Vagina (tissue), 2 donors: ENCODE measurements around the gene HRCT1. TPM values are rescaled to one million over a fixed set of nuclear protein-coding genes. Genes with fewer than 3 reads are reported as not detected.
A peak's percentile ranks its signal among the peaks of the same experiment; 100 is the strongest.

Source experiments
- DNase-seq, 2 donors: peaks; one replicate each; pipeline ENCODE4 v3.0.0-alpha.2; 2017; ENCODE audit errors: extremely low spot score in 2 of 2
- H3K27ac ChIP-seq: fragments of 200-600 bp; sonication (generic); one replicate; pipeline ENCODE4 v1.5.1; 2019
- H3K27me3 ChIP-seq: fragments of 200-600 bp; sonication (generic); one replicate; pipeline ENCODE4 v1.5.1; 2019
- H3K36me3 ChIP-seq, 2 donors: fragments of 200-600 bp; sonication (generic); one replicate each; pipeline ENCODE4 v1.5.1; 2017 to 2019
- H3K4me1 ChIP-seq: fragments of 200-600 bp; sonication (generic); one replicate; pipeline ENCODE4 v1.5.1; 2019
- H3K4me3 ChIP-seq, 2 donors: fragments of 200-600 bp; sonication (generic); 1 replicate in 1 of 2; 2 replicates in 1 of 2; pipeline ENCODE4 v1.5.1; 2016 to 2019
- H3K9me3 ChIP-seq: fragments of 200-600 bp; sonication (generic); one replicate; pipeline ENCODE4 v1.5.1; 2019
- POLR2A ChIP-seq, 2 donors: fragments of 450-650 bp; IDR thresholded peaks; one replicate each; pipeline ENCODE4 v1.6.1; 2017; ENCODE audit warnings: antibody characterized with exemption in 2 of 2, mild to moderate bottlenecking in 2 of 2, moderate library complexity in 2 of 2
- POLR2AphosphoS5 ChIP-seq, 2 donors: sonication (generic); formaldehyde crosslinking; IDR thresholded peaks; one replicate each; pipeline ENCODE4 v1.9.0; 2017; ENCODE audit warnings: antibody characterized with exemption in 2 of 2, mild to moderate bottlenecking in 2 of 2, low read depth in 1 of 2; ENCODE audit not compliant: insufficient read depth in 1 of 2
- intact Hi-C: fragments of 100-400 bp; cut with DNase I; formaldehyde crosslinking; loops from one replicate; pipeline ENCODE4 v1.15.1; 2023
- total RNA-seq: library from RNA; depleted of rRNA; stranded (reverse); fragments of >200 nt; gene quantifications from one replicate; pipeline ENCODE4 v1.2.3, GENCODE V29; 2016
- TF ChIP-seq, protein P1 (sequence below), 3 experiments: fragments of 450-650 bp in 2 of 3; fragments of 200-600 bp in 1 of 3; sonication (generic) in 1 of 3; IDR thresholded peaks; one replicate each; pipeline ENCODE4 v1.5.1; 2017 to 2019; ENCODE audit warnings: antibody characterized with exemption in 3 of 3, mild to moderate bottlenecking in 2 of 3, moderate library complexity in 2 of 3

HRCT1 gene
- 5.4 TPM for total RNA-seq

DNA sequence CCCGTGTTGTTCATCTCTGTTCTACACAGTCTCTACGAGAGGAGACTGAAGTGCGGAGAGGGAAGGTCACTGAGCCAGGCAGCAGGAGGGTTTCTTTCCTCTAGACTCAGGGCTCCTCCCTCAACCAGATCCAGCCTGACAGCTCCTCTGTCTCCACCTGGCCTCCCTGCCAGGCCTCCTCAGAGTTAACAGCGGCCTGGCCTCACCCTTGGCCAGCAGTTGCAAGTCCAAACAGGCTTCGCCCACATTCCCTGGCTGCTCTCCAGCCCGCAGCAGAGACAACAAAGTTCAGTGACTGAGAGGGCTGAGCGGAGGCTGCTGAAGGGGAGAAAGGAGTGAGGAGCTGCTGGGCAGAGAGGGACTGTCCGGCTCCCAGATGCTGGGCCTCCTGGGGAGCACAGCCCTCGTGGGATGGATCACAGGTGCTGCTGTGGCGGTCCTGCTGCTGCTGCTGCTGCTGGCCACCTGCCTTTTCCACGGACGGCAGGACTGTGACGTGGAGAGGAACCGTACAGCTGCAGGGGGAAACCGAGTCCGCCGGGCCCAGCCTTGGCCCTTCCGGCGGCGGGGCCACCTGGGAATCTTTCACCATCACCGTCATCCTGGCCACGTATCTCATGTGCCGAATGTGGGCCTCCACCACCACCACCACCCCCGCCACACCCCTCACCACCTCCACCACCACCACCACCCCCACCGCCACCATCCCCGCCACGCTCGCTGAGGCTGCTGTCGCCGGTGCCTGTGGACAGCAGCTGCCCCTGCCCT is at the start of gene HRCT1:
TSS of gene HRCT1 (plus strand) at position 291 of the 768 bp plus-strand sequence. CDS start at position 377, 86 bp downstream.
- no peaks in the 10 kb centered on the region for H3K36me3 ChIP-seq
- H3K9me3 ChIP-seq, result no peaks in the 10 kb centered on the region
- peak within 1 kb of the TSS; percentile 97 for H3K27ac ChIP-seq
- TF ChIP-seq, protein P1, sequence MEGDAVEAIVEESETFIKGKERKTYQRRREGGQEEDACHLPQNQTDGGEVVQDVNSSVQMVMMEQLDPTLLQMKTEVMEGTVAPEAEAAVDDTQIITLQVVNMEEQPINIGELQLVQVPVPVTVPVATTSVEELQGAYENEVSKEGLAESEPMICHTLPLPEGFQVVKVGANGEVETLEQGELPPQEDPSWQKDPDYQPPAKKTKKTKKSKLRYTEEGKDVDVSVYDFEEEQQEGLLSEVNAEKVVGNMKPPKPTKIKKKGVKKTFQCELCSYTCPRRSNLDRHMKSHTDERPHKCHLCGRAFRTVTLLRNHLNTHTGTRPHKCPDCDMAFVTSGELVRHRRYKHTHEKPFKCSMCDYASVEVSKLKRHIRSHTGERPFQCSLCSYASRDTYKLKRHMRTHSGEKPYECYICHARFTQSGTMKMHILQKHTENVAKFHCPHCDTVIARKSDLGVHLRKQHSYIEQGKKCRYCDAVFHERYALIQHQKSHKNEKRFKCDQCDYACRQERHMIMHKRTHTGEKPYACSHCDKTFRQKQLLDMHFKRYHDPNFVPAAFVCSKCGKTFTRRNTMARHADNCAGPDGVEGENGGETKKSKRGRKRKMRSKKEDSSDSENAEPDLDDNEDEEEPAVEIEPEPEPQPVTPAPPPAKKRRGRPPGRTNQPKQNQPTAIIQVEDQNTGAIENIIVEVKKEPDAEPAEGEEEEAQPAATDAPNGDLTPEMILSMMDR (IDR thresholded peaks at IDR 0.05), result no peak
- peak; percentile 79 to 80 for TF ChIP-seq POLR2AphosphoS5 (IDR thresholded peaks at IDR 0.05; ENCODE audit: insufficient read depth in 1 of 2, low read depth in 1 of 2)
- intact Hi-C loops, result loop anchor here (5.0 kb wide), 1 partner anchor 41 kb away; no protein-coding TSS in a partner anchor
- H3K4me1 ChIP-seq, result peaks cover 70% of the 10 kb centered on the region
- no peaks in the 10 kb centered on the region for H3K27me3 ChIP-seq
- H3K4me3 ChIP-seq, result peak within 1 kb of the TSS; percentile 21 to 31
- peak in 1 of 2 donors; percentile 95 for DNase-seq

DNA sequence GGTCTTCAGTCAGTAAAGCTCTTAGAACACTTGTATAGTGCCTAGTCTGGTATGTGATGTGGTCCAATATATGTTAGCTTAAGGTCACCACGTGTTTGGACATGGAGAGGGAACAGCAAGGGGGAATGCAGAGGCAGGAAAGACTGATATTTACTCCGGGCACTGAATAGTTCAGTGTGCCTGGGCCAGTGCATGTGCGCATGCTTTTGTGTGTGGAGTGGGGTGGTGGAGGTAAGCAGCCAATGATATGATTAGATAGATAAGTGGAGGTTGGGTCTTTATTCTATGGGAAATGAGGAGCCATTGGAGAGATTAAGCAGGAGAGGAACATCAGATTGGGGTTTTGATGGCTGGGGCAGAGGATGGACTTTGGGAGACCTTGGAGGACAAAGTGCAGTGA is 49.8 kb upstream of the HRCT1 start:
- Histone ChIP-seq H3K9me3 (no peaks in the 10 kb centered on the region), H3K36me3 (no peaks in the 10 kb centered on the region), H3K27me3 (no peaks in the 10 kb centered on the region), H3K27ac (no peak overlapping the region), H3K4me3 (no peak overlapping the region), H3K4me1 (peaks cover 13% of the 10 kb centered on the region)
- intact Hi-C loops, result no loop called here
- TF ChIP-seq POLR2AphosphoS5 (IDR thresholded peaks at IDR 0.05; ENCODE audit: insufficient read depth in 1 of 2, low read depth in 1 of 2) (no peak), POLR2A (IDR thresholded peaks at IDR 0.05) (no peak)
- TF ChIP-seq, protein P1 (IDR thresholded peaks at IDR 0.05), result no peak
- DNase-seq, result no peak

DNA sequence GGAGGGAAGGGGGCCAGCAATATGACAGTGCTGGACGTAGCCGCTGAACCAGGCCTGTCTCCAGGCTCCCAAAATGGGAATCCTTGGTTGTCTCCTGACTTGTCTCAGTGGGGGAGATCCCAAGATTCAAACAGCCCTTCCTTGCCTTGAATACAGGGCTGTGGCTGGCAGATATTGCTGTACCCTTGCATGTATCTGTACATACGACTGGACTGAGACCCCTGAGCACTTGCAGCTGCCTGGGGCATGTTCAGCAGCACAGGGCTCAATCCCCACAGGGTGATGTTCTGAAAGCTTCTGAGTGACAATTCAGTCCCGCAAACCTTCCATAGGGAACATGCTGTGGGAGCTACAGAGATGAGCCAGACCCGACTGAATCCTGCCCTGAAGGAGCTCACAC is 49.1 kb upstream of the HRCT1 start:
- TF ChIP-seq, protein P1 (IDR thresholded peaks at IDR 0.05), result no peak
- TF ChIP-seq POLR2AphosphoS5 (IDR thresholded peaks at IDR 0.05; ENCODE audit: insufficient read depth in 1 of 2, low read depth in 1 of 2) (no peak), POLR2A (IDR thresholded peaks at IDR 0.05) (no peak)
- intact Hi-C loops, result no loop called here
- no peaks in the 10 kb centered on the region for H3K36me3 ChIP-seq
- no peak overlapping the region for H3K4me3 ChIP-seq
- DNase-seq, result peak in 1 of 2 donors; percentile 79
- peaks cover 13% of the 10 kb centered on the region for H3K4me1 ChIP-seq
- H3K9me3 ChIP-seq, result no peaks in the 10 kb centered on the region
- H3K27ac ChIP-seq, result no peak overlapping the region
- H3K27me3 ChIP-seq, result no peaks in the 10 kb centered on the region

DNA sequence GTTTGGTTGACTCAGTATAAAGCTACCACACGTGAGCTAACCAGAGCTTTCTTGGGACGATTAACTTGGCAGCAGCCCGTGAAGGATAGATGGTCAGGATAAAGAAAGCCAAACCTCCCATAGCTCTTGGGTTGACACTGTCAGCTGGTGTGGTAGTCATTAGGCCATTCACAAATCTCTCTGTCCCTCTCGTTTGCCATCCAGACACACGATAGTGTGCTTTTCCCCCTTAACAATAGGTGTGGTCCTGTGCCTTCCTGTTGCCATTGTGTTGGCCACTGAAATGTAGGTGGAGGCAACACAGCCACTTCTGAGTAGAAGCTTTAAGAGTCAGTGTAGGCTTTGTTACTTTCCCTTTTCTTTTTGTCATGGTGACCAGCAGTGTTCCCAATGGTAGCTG is 47.5 kb upstream of the HRCT1 start:
- Histone ChIP-seq H3K36me3 (no peaks in the 10 kb centered on the region), H3K9me3 (no peaks in the 10 kb centered on the region), H3K4me3 (no peak overlapping the region), H3K27ac (no peak overlapping the region), H3K4me1 (peaks cover 13% of the 10 kb centered on the region), H3K27me3 (no peaks in the 10 kb centered on the region)
- peak in 1 of 2 donors; percentile 76 for DNase-seq
- intact Hi-C loops, result no loop called here
- TF ChIP-seq POLR2AphosphoS5 (IDR thresholded peaks at IDR 0.05; ENCODE audit: insufficient read depth in 1 of 2, low read depth in 1 of 2) (no peak), POLR2A (IDR thresholded peaks at IDR 0.05) (no peak)
- TF ChIP-seq, protein P1 (IDR thresholded peaks at IDR 0.05), result no peak
